ENCODE data around the gene COMMD7.

DNA sequence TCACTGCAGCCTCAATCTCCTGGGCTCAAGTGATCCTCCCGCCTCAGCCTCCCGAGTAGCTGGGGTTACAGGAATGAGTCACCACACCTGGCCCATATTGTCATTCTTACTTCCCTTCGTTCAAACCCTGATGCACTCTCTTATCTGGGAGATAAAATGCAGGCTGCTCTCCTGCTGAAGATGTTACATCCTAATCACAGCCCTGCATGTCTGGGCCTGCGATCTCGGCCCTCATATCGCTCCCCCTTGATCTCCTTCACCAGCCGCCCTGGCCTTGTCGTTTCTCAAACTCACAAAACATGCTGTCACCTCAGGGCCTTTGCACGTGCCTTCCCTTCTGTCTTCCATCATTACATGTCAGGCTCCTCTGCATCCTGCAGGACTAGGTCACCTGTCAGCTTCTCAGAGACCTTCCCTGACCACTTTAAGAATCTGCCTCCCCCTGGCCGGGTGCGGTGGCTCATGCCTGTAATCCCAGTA, 60.7 kb downstream of the COMMD7 start:
- TF ChIP-seq, protein P1, sequence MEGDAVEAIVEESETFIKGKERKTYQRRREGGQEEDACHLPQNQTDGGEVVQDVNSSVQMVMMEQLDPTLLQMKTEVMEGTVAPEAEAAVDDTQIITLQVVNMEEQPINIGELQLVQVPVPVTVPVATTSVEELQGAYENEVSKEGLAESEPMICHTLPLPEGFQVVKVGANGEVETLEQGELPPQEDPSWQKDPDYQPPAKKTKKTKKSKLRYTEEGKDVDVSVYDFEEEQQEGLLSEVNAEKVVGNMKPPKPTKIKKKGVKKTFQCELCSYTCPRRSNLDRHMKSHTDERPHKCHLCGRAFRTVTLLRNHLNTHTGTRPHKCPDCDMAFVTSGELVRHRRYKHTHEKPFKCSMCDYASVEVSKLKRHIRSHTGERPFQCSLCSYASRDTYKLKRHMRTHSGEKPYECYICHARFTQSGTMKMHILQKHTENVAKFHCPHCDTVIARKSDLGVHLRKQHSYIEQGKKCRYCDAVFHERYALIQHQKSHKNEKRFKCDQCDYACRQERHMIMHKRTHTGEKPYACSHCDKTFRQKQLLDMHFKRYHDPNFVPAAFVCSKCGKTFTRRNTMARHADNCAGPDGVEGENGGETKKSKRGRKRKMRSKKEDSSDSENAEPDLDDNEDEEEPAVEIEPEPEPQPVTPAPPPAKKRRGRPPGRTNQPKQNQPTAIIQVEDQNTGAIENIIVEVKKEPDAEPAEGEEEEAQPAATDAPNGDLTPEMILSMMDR (IDR thresholded peaks at IDR 0.05), result no peak
- no peak for TF ChIP-seq POLR2A (IDR thresholded peaks at IDR 0.05)

Measured in esophagus squamous epithelium (tissue), 4 donors.